Muscle layer of colon (tissue), 2 donors: ENCODE results near the gene LRRC46.

Source experiments
- H3K27ac ChIP-seq: one replicate; pipeline ENCODE4 v1.7.0; 2013; ENCODE audit warnings: low read depth, mild to moderate bottlenecking, low read length, moderate library complexity
- H3K27me3 ChIP-seq, 2 donors: one replicate each; pipeline ENCODE4 v1.7.0; 2013; ENCODE audit warnings: low read length in 2 of 2, mild to moderate bottlenecking in 2 of 2; ENCODE audit not compliant: insufficient read depth in 2 of 2, control insufficient read depth in 1 of 2
- H3K36me3 ChIP-seq: one replicate; pipeline ENCODE4 v1.7.0; 2013; ENCODE audit warnings: mild to moderate bottlenecking, low read length; ENCODE audit not compliant: insufficient read depth
- H3K4me1 ChIP-seq: one replicate; pipeline ENCODE4 v1.7.0; 2013; ENCODE audit warnings: mild to moderate bottlenecking, low read length; ENCODE audit not compliant: insufficient read depth
- H3K4me3 ChIP-seq, 2 donors: one replicate each; pipeline ENCODE4 v1.7.0; 2013; ENCODE audit warnings: low read length in 2 of 2, low read depth in 1 of 2, mild to moderate bottlenecking in 1 of 2, moderate library complexity in 1 of 2
- H3K9ac ChIP-seq: one replicate; pipeline ENCODE4 v1.7.0; 2013; ENCODE audit warnings: low read length
- H3K9me3 ChIP-seq: one replicate; pipeline ENCODE4 v1.7.0; 2013; ENCODE audit warnings: mild to moderate bottlenecking, low read length
- donor health status: abdominal sarcoma.
- donor health status: Adenocarcinoma of cecum.

LRRC46 gene

DNA sequence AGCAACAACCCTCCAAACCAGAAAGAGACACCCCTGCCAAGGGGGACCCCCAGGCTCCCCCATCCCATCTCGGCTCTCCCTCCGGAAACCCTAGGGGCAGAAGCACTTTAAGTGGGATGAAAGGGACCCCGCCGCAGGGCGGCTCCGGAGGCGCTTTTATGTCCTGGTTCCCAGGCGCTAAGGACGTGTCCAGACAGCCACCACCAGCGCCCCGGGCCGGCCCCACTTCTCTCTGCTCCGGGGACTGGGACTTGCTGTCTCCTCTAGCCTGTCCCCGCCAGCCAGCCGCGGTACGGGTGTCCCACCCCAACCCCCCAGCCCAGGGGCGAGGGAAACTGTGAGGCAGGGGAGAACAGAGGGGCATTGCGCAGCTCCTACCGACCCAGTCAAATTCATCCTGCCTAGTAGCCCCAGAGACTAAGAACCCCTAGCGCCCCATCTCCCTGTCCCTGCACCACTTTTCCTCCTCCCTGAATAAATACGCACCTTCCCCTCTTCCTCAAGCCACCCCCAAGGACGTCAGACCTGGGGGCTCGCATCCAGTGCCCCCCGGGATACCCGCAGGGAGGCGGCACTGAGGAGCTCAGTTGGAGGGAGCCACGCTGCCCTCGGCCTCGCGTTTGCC lies 15.4 kb downstream of the LRRC46 start:
- Histone ChIP-seq H3K4me1 (peaks cover 2% of the 10 kb centered on the region), H3K27me3 (peaks cover 22 to 69% of the 10 kb centered on the region in 2 donors), H3K36me3 (no peaks in the 10 kb centered on the region), H3K9ac (no peak overlapping the region), H3K27ac (no peak overlapping the region), H3K9me3 (no peaks in the 10 kb centered on the region), H3K4me3 (no peak overlapping the region)

DNA sequence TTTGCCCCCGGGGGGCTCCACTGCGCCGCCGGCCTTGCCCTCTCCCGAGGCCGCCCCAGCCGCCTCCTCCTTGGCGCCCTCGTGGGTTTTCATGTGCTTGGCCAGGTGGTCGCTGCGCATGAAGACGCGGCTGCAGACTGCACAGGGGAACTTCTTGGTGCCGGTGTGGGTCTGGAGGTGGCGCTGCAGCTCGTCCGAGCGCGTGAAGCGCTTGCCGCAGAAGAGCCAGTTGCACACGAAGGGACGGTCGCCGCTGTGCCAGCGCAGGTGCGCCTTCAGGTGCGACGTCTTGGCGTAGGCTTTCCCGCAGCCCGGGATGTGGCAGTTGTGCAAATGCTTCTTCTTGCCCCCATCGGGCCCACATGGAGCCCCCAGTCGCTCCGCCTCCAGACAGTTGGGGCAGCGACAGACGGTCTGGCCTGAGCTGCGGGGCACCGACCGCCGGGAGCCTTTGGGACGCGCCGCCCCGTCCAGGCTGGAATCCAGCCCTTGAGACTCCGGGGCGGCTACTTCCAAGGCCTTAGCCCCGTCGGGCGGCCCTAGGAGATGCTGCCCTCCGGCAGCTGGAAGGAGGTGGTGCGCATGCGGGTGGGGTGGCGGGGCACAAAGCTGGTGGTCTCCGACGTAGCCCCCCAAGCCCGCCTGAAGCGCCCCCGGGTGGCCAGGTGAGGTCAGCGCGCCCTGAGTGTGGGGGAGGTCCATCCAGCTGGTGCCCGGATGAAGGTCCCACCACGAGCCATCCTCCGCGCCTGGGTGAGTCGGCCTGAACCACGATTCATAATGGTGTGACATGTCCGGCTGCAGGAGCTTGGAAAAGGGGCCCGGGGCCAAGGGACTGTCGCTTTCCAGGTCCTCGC lies 16.1 kb downstream of the LRRC46 start:
- Histone ChIP-seq H3K4me1 (no peaks in the 10 kb centered on the region), H3K36me3 (no peaks in the 10 kb centered on the region), H3K4me3 (no peak overlapping the region), H3K27ac (no peak overlapping the region), H3K9ac (no peak overlapping the region), H3K9me3 (no peaks in the 10 kb centered on the region), H3K27me3 (peaks cover 30 to 77% of the 10 kb centered on the region in 2 donors)

DNA sequence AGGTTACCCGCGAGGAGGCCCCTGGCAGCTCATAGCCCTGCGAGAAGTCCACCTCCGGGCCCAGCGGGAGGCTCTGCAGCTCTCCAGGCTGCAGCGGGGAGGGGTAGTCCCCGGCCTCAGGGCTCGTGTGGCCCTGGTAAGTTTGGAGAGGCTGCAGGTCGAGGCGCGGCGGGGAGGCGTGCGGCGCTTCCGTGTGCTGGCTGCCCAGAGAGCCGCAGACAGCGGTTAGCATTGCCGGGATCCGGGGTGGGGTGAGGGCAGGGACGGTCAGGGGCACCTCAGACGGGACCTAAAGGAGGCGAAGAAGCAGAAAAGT lies 16.7 kb downstream of the LRRC46 start:
- H3K9me3 ChIP-seq, result no peaks in the 10 kb centered on the region
- no peaks in the 10 kb centered on the region for H3K36me3 ChIP-seq
- no peaks in the 10 kb centered on the region for H3K4me1 ChIP-seq
- H3K9ac ChIP-seq, result no peak overlapping the region
- H3K4me3 ChIP-seq, result no peak overlapping the region
- H3K27me3 ChIP-seq, result peaks cover 35 to 83% of the 10 kb centered on the region in 2 donors
- no peak overlapping the region for H3K27ac ChIP-seq

DNA sequence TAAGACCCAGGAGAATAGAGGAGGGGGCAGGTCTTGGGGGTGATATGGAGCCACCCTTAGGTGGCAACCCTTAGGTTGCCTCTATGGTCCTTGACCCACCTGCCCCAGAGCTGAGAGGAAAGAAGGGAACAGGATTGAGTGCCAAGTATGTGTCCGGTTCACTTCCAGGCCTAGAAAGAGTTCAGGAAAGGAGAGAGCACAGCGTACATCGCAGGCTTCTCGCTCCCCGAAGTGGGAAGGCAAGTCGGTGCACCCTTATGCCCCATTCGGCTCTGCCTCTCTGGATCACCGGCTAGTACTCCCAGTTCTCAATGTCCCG lies 18.9 kb downstream of the LRRC46 start:
- Histone ChIP-seq H3K27me3 (peaks cover 56 to 97% of the 10 kb centered on the region in 2 donors), H3K36me3 (no peaks in the 10 kb centered on the region), H3K4me1 (no peaks in the 10 kb centered on the region), H3K4me3 (no peak overlapping the region), H3K9me3 (no peaks in the 10 kb centered on the region), H3K9ac (no peak overlapping the region), H3K27ac (no peak overlapping the region)

DNA sequence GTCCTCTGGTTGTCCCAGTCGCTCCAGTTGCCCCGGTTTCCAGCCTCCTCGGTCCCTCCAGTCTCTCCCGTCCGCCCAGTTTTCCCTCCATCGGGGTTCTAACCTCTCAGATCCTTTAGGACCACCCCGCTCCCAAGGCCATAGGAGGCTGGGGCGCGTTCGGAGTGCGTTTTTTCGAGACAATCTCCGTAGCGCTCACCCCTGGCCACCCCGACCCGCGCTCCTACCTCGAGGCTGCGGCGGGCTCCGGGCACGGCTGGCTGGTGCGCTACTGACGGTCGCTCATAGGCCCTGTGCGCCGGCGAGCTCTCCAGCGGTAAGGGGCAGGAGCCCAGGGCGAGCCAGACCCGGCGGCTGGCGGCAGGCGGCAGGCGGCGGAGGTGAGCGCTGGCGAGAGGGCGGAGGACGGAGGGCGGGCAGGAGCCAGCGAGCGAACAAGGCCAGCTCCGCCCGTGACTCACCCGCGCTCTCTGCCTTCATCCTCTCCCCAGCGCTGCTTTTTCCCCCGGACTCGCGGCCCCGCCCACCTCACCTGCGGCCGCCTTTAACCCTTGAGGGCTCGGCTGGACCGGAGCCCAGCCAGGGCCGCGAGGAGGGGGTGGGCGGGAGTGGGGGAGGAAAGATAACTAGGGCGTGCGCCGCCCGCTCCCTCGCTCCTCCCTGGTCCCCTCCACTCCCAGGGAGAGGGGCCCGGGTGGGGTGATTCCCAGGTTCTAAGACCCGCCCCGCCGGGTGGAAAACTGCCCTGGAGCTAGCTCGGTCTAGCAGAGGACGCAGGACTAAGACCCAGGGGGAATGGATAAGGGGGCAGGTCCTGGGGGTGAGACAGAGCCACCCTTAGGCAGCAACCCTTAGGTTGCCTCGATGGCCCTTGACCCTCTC lies 19.5 kb downstream of the LRRC46 start, which contains the start of gene SP6:
Gene SP6 (minus strand): TSS at position 472 of the 882 bp plus-strand sequence. CDS start 2,734 bp downstream, outside the sequence.
- H3K36me3 ChIP-seq, result no peaks in the 10 kb centered on the region
- H3K9me3 ChIP-seq, result no peaks in the 10 kb centered on the region
- H3K27me3 ChIP-seq, result peaks cover 58 to 98% of the 10 kb centered on the region in 2 donors
- H3K27ac ChIP-seq, result no peak within 1 kb of the TSS
- no peak within 1 kb of the TSS for H3K9ac ChIP-seq
- peak within 1 kb of the TSS in 1 of 2 donors; percentile 4 for H3K4me3 ChIP-seq
- H3K4me1 ChIP-seq, result no peaks in the 10 kb centered on the region

DNA sequence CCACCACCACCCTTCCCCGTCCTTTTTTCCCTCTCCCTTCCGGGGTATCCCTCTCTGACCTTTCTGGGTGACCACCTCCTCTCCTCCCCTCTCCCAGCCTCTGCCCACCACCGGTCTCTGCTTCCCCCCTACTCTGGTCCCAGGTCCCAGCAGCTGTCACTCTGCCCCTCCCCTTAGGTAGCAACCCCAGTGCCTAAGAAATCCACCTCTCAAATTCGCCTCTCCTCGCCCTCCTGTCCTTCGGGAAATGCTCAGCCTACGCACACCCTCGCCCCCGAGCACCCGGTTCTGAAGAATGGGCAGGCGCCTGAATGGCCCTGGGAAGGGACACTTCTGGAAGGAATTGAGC lies 20.3 kb downstream of the LRRC46 start:
- no peak overlapping the region for H3K4me3 ChIP-seq
- no peaks in the 10 kb centered on the region for H3K4me1 ChIP-seq
- H3K9me3 ChIP-seq, result no peaks in the 10 kb centered on the region
- no peaks in the 10 kb centered on the region for H3K36me3 ChIP-seq
- peaks cover 58 to 98% of the 10 kb centered on the region in 2 donors for H3K27me3 ChIP-seq
- no peak overlapping the region for H3K9ac ChIP-seq
- H3K27ac ChIP-seq, result no peak overlapping the region

DNA sequence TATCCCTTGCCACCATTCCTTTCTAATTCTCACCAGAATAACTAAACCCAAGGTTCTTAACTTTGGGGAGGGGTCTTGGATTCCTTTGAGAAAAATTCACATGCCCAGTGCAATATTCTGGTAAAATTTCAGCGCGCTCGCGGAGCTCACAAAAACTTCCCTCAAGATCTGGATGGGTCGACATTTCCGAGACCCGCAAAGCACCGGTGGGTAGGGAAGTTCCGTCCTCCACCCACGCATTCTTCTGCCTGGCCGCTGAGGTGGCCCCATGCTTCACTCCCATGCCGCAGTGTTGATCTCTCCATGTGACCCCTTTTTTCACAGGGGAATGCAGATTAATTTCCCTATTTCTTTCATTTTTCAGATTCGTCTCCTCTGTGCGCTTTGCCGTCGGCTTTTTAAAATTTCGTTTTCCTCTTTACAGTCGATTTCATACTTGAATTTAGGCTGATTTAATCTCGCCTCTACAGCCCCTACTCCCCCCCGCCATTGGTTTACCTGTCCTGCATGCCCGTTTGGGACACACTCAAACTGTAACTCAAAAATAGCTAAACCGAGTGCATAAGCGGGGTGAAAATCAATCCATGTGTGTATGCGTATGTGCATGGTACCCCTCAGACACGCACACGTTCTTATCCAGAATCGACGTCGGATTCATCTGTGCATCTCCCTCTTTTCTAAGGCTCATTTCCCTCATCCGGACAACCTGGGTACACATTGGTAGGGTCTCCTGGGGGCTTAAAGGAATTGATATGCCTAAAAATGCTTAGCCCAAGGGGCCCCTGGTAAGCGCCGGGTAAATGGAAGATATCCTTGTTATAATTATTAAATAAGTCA lies 20.9 kb downstream of the LRRC46 start:
- Histone ChIP-seq H3K4me1 (no peaks in the 10 kb centered on the region), H3K36me3 (no peaks in the 10 kb centered on the region), H3K27ac (no peak overlapping the region), H3K9ac (no peak overlapping the region), H3K27me3 (peaks cover 58 to 98% of the 10 kb centered on the region in 2 donors), H3K4me3 (no peak overlapping the region), H3K9me3 (no peaks in the 10 kb centered on the region)

DNA sequence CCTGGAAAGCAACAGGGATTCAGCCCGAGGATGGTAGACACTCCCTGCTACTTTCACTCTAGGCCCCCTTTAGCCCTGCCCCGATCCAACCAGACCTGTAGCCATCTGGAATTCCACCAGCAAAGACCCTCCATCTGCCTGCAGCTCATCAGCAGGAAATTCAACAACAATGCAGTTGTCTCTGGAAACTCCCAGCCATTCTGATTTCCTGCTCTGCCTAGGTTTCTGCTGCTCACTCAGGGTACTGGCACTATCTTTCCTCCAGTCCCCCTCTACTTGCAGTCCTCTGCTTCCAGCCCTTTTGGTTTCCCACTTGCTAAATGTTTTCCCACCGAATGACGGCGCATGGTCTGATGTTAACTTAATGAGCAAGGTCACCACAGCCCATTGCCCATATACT lies 22.1 kb downstream of the LRRC46 start:
- no peak overlapping the region for H3K9ac ChIP-seq
- H3K9me3 ChIP-seq, result no peaks in the 10 kb centered on the region
- no peaks in the 10 kb centered on the region for H3K36me3 ChIP-seq
- no peaks in the 10 kb centered on the region for H3K4me1 ChIP-seq
- H3K27me3 ChIP-seq, result peaks cover 63 to 94% of the 10 kb centered on the region in 2 donors
- H3K27ac ChIP-seq, result no peak overlapping the region
- H3K4me3 ChIP-seq, result no peak overlapping the region

DNA sequence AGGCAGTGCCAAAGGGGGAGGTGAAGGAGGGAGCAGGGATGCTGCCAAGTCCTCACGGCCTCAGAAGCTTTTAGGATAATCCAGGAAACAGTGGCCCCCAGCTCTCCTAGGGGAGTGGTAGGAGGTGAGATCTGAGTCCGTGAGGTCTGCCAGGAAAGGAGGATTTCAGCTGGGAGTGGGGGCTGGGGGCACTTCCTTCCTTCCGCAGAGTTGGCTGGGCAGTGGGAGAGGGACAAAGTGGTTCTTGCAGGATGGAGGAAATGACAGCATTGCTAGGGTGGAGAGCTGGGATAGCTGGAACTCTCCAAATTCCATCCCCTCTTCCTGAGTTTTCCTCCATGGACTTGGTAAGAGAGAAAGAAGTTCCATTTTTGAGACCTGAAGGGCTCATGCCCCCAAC lies 24.3 kb downstream of the LRRC46 start:
- no peak overlapping the region for H3K4me3 ChIP-seq
- no peaks in the 10 kb centered on the region for H3K9me3 ChIP-seq
- no peak overlapping the region for H3K9ac ChIP-seq
- no peak overlapping the region for H3K27ac ChIP-seq
- peaks cover 71 to 81% of the 10 kb centered on the region in 2 donors for H3K27me3 ChIP-seq
- no peaks in the 10 kb centered on the region for H3K36me3 ChIP-seq
- no peaks in the 10 kb centered on the region for H3K4me1 ChIP-seq

DNA sequence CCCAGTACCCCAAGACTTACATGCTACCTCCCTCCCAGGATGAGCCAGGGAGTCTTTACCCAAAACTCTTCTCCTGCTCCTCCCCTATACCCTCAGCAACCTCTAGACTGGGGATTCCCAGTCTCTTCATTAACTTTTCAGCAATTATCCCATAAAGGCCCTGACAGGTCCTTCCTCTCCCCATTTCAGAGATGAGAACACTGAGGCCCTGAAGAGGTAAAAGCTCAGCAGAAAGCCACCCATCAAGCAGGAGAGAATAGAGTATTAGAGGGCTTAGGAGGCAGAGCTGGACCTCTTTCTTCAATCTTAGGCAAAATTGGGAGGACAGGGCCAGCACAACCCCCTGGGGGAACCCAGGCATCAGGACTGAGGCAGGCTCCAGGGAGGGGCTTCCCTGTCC lies 25.4 kb downstream of the LRRC46 start:
- Histone ChIP-seq H3K9ac (no peak overlapping the region), H3K4me3 (no peak overlapping the region), H3K9me3 (no peaks in the 10 kb centered on the region), H3K27ac (no peak overlapping the region), H3K27me3 (peaks cover 64 to 70% of the 10 kb centered on the region in 2 donors), H3K4me1 (no peaks in the 10 kb centered on the region), H3K36me3 (no peaks in the 10 kb centered on the region)
